RWPE1 (cell line): ENCODE data around the gene WDR45B.

Experiments used
- CTCF ChIA-PET: fragments of 350-600 bp; sonication (Branson Sonifier 250); formaldehyde crosslinking; extraction: SDS; loops from one replicate; lab custom pipeline; 2021; lab: Yijun Ruan, JAX
- POLR2A ChIA-PET: fragments of 400-600 bp; formaldehyde crosslinking; extraction: SDS; loops from one replicate; lab custom pipeline; 2020; ENCODE audit warnings: antibody characterized with exemption; ENCODE audit not compliant: low non-redundant PET; lab: Yijun Ruan, JAX
- DNase-seq: peaks from one replicate; pipeline ENCODE4 v3.0.0; 2012; ENCODE audit warnings: low spot score
- H3K27ac ChIP-seq: fragments of 450-650 bp; 2 replicates; pipeline ENCODE4 v1.5.1; 2017
- TF ChIP-seq, protein P1 (sequence below): fragments of 450-650 bp; conservative IDR thresholded peaks from 2 replicates; pipeline ENCODE4 v1.5.1; 2017; ENCODE audit warnings: low read depth, mild to moderate bottlenecking

Gene WDR45B

DNA sequence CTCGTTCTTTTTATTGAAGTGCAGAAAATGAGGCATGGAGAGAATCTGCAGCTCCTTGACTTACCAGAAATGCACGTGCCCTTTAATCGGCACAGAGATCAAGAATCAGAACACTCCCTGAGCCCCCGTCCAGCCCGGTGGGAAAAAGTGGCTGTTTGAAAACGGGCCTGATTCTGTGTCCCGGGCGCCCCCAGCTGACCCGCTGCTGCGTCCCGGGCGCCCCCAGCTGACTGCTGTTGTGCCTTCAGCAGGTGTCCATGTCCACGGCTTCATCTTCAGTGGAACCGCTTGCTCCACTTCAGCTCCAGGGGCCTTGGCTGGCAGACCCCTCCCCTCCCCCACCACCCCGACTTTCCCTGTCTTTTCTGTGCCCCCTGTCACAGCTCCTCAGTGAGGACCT, 81.0 kb downstream of the WDR45B start:
- TF ChIP-seq, protein P1, sequence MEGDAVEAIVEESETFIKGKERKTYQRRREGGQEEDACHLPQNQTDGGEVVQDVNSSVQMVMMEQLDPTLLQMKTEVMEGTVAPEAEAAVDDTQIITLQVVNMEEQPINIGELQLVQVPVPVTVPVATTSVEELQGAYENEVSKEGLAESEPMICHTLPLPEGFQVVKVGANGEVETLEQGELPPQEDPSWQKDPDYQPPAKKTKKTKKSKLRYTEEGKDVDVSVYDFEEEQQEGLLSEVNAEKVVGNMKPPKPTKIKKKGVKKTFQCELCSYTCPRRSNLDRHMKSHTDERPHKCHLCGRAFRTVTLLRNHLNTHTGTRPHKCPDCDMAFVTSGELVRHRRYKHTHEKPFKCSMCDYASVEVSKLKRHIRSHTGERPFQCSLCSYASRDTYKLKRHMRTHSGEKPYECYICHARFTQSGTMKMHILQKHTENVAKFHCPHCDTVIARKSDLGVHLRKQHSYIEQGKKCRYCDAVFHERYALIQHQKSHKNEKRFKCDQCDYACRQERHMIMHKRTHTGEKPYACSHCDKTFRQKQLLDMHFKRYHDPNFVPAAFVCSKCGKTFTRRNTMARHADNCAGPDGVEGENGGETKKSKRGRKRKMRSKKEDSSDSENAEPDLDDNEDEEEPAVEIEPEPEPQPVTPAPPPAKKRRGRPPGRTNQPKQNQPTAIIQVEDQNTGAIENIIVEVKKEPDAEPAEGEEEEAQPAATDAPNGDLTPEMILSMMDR = no peak
- no peak for DNase-seq
- ChIA-PET CTCF (no interaction called here), POLR2A (no interaction called here)
- no peak overlapping the region for H3K27ac ChIP-seq

- ChIA-PET CTCF (interaction anchor here (0.7 kb wide), 1 partner anchor 145 kb away, joined by 3 read pairs; no protein-coding TSS in a partner anchor), POLR2A (no interaction called here)
- TF ChIP-seq, protein P1 = no peak
- H3K27ac ChIP-seq = no peak overlapping the region
- DNase-seq = no peak
These were observed 81.9 kb downstream of the WDR45B start for GRCh38 chr17:82566129-82566960.

DNA sequence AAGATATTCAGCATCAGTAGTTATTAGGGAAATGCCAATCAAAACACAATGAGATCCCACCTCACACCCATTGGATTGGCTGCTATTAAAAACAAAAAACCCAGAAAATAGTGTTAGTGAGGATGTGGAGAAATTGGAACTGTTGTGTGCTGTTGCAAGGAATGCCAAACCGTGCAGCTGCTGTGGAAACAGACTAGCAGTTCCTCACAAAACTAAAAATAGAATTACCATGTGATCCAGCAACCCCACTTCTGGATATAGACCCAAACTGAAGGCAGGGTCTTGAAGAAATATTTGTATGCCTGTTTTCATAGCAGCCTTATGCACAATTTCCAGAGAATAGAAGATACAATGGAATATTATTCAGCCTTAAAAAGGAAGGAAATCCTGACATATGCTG, 82.7 kb downstream of the WDR45B start:
- CTCF ChIA-PET = interaction anchor here (0.7 kb wide), 1 partner anchor 146 kb away, joined by 3 read pairs; no protein-coding TSS in a partner anchor
- TF ChIP-seq, protein P1 = no peak
- POLR2A ChIA-PET = no interaction called here
- DNase-seq = no peak
- no peak overlapping the region for H3K27ac ChIP-seq
